OCI-LY7 (cell line): ENCODE measurements around the gene IMMP2L. TPM values are rescaled to one million over a fixed set of nuclear protein-coding genes. Genes with fewer than 3 reads are reported as not detected.

Experiments used
- BruUV-seq: library from RNA; stranded (reverse); fragments of 400-500 nt; replicated peaks from 2 replicates; lab custom pipeline; 2021; lab: Mats Ljungman, UMichigan
- CTCF ChIA-PET: fragments of 300-600 bp; sonication (Branson Sonifier 250); formaldehyde crosslinking; loops from one replicate; lab custom pipeline; 2022; ENCODE audit warnings: antibody characterized with exemption; ENCODE audit not compliant: unreplicated experiment; lab: Charles Lee
- POLR2A ChIA-PET: fragments of 300-600 bp; sonication (Branson Sonifier 250); formaldehyde crosslinking; loops from one replicate; lab custom pipeline; 2022; ENCODE audit warnings: antibody characterized with exemption; lab: Charles Lee
- DNase-seq: peaks from one replicate; pipeline ENCODE4 v3.0.0-alpha.2; 2015; ENCODE audit warnings: low spot score
- H2AFZ ChIP-seq: fragments of 200-600 bp; sonication (generic), shearing (Covaris generic); 2 replicates; pipeline ENCODE4 v1.6.1; 2014; ENCODE audit warnings: mild to moderate bottlenecking, antibody characterized with exemption, low read length, moderate library complexity
- H3K27ac ChIP-seq: fragments of 200-600 bp; sonication (generic); 2 replicates; pipeline ENCODE4 v1.5.1; 2014; ENCODE audit warnings: mixed run types, low read depth, mild to moderate bottlenecking, moderate library complexity, low read length, inconsistent platforms; ENCODE audit not compliant: poor library complexity, severe bottlenecking
- H3K36me3 ChIP-seq: fragments of 200-600 bp; sonication (generic); 2 replicates; pipeline ENCODE4 v1.6.1; 2014; ENCODE audit warnings: mild to moderate bottlenecking, antibody characterized with exemption, low read length, moderate library complexity, mixed read lengths; ENCODE audit not compliant: insufficient read depth
- H3K4me1 ChIP-seq: fragments of 200-600 bp; sonication (generic); 2 replicates; pipeline ENCODE4 v1.5.1; 2014; ENCODE audit warnings: mild to moderate bottlenecking, low read length; ENCODE audit not compliant: insufficient read depth, poor library complexity, severe bottlenecking
- H3K4me2 ChIP-seq: fragments of 200-600 bp; sonication (generic); 2 replicates; pipeline ENCODE4 v1.6.1; 2014; ENCODE audit warnings: mild to moderate bottlenecking, low read length
- H3K4me3 ChIP-seq: fragments of 200-600 bp; sonication (generic); 2 replicates; pipeline ENCODE4 v1.5.1; 2014; ENCODE audit warnings: mild to moderate bottlenecking, low read depth, low read length; ENCODE audit not compliant: poor library complexity, severe bottlenecking
- H3K79me2 ChIP-seq: fragments of 200-600 bp; sonication (generic); 2 replicates; pipeline ENCODE4 v1.6.1; 2016; ENCODE audit warnings: low read depth, mild to moderate bottlenecking, low read length, moderate library complexity, mixed read lengths; ENCODE audit not compliant: insufficient read depth
- H3K9me2 ChIP-seq: fragments of 200-600 bp; sonication (generic); 2 replicates; pipeline ENCODE4 v1.6.1; 2016; ENCODE audit warnings: mild to moderate bottlenecking, low read length, mixed read lengths; ENCODE audit not compliant: insufficient read depth
- H3K9me3 ChIP-seq: fragments of 200-600 bp; sonication (generic); 2 replicates; pipeline ENCODE4 v1.6.1; 2014; ENCODE audit warnings: mild to moderate bottlenecking, mixed run types, low read length, mixed read lengths
- H4K20me1 ChIP-seq: fragments of 200-600 bp; sonication (generic); 2 replicates; pipeline ENCODE4 v1.6.1; 2014; ENCODE audit warnings: mild to moderate bottlenecking, antibody characterized with exemption, low read length, moderate library complexity, mixed read lengths; ENCODE audit not compliant: insufficient read depth
- CTCF ChIP-seq: fragments of 200-600 bp; sonication (generic); conservative IDR thresholded peaks from 2 replicates; pipeline ENCODE4 v1.5.1; 2014; ENCODE audit warnings: mild to moderate bottlenecking, antibody characterized with exemption, low read length, moderate library complexity, mixed read lengths
- EZH2phosphoT487 ChIP-seq: fragments of 200-600 bp; sonication (generic); IDR thresholded peaks from 2 replicates; pipeline ENCODE4 v1.6.1; 2018; ENCODE audit warnings: low read depth, borderline replicate concordance, mild to moderate bottlenecking, mixed run types, antibody characterized with exemption, low read length, moderate library complexity, mixed read lengths
- intact Hi-C: fragments of 100-400 bp; cut with micrococcal nuclease; formaldehyde crosslinking; loops from one replicate; pipeline ENCODE4 v1.10.0; 2022; ENCODE audit not compliant: unreplicated experiment
- total RNA-seq, 2 experiments: library from RNA; depleted of rRNA in 1 of 2; stranded (reverse); fragments of >200 nt in 1 of 2; shearing (Covaris generic) in 1 of 2; gene quantifications; 2 replicates each; pipeline ENCODE4 v1.2.3, GENCODE V29; 2014 to 2022

The IMMP2L gene
- total RNA-seq, 2 experiments from 2014 or later, result 8.0 to 25.4 TPM

- H2AFZ ChIP-seq, result peak overlapping the region; percentile 62; the same call in 1 of the 2 replicates
- no peak overlapping the region for H3K4me2 ChIP-seq
- intact Hi-C loops, result no loop called here
- no peaks in the 10 kb centered on the region for H3K9me2 ChIP-seq
- TF ChIP-seq EZH2phosphoT487, result no peak
- TF ChIP-seq CTCF, result no peak
- H4K20me1 ChIP-seq, result no peaks in the 10 kb centered on the region
- POLR2A ChIA-PET, result interaction anchor here (1.2 to 4.3 kb wide), 2 partner anchors 29 to 71 kb away, joined by 4 to 29 read pairs; no protein-coding TSS in a partner anchor
- H3K79me2 ChIP-seq, result no peaks in the 10 kb centered on the region
- no peak overlapping the region for H3K27ac ChIP-seq
- H3K4me3 ChIP-seq, result no peak overlapping the region
- H3K36me3 ChIP-seq, result no peaks in the 10 kb centered on the region
- peaks cover 69% of the 10 kb centered on the region for H3K4me1 ChIP-seq
- no peak for DNase-seq
- H3K9me3 ChIP-seq, result no peaks in the 10 kb centered on the region
- CTCF ChIA-PET, result no interaction called here
- no TSS peak for BruUV-seq
These were observed 32.0 kb downstream of the IMMP2L start for GRCh38 chr7:111530356-111530668.

GRCh38 chr7:111529507-111530355 lies 32.6 kb downstream of the IMMP2L start:
- no peaks in the 10 kb centered on the region for H3K9me3 ChIP-seq
- no TSS peak for BruUV-seq
- H4K20me1 ChIP-seq, result no peaks in the 10 kb centered on the region
- peak overlapping the region; percentile 62 for H2AFZ ChIP-seq
- H3K27ac ChIP-seq, result peak overlapping the region; percentile 84
- H3K79me2 ChIP-seq, result no peaks in the 10 kb centered on the region
- no peaks in the 10 kb centered on the region for H3K9me2 ChIP-seq
- no peak overlapping the region for H3K4me3 ChIP-seq
- H3K4me2 ChIP-seq, result peak overlapping the region; percentile 86
- no peaks in the 10 kb centered on the region for H3K36me3 ChIP-seq
- peaks cover 63% of the 10 kb centered on the region for H3K4me1 ChIP-seq
- intact Hi-C loops, result loop anchor here (5.0 kb wide), 1 partner anchor 678 kb away; the partner anchor contains the start of genes DOCK4 and ZNF277
- POLR2A ChIA-PET, result interaction anchor here (0.7 to 4.3 kb wide), 3 partner anchors 29 to 333 kb away, joined by 3 to 29 read pairs (median 4); no protein-coding TSS in a partner anchor
- CTCF ChIA-PET, result no interaction called here
- TF ChIP-seq EZH2phosphoT487 (no peak), CTCF (no peak)
- no peak for DNase-seq
